DOHH2 (cell line): ENCODE results near the gene GNG12.

Source experiments
- H3F3A ChIP-seq: fragments of 200-600 bp; sonication (generic), shearing (Covaris generic); 2 replicates; pipeline ENCODE4 v1.6.0; 2016; ENCODE audit warnings: antibody characterized with exemption, mild to moderate bottlenecking; ENCODE audit not compliant: control insufficient read depth, insufficient read depth
- H3K27ac ChIP-seq: fragments of 200-600 bp; sonication (generic); 2 replicates; pipeline ENCODE4 v1.5.1; 2014; ENCODE audit warnings: low read depth, mild to moderate bottlenecking, low read length, moderate library complexity
- H3K27me3 ChIP-seq: fragments of 200-600 bp; sonication (generic); 2 replicates; pipeline ENCODE4 v1.6.1; 2014; ENCODE audit warnings: mild to moderate bottlenecking, low read length, mixed read lengths; ENCODE audit not compliant: control insufficient read depth
- H3K36me3 ChIP-seq: fragments of 200-600 bp; sonication (generic); 2 replicates; pipeline ENCODE4 v1.6.1; 2014; ENCODE audit warnings: mild to moderate bottlenecking, low read length, moderate library complexity, mixed read lengths; ENCODE audit not compliant: control insufficient read depth
- H3K4me1 ChIP-seq: fragments of 200-600 bp; sonication (generic); 2 replicates; pipeline ENCODE4 v1.6.1; 2014; ENCODE audit warnings: mild to moderate bottlenecking, low read length, mixed read lengths; ENCODE audit not compliant: control insufficient read depth
- H3K4me2 ChIP-seq: fragments of 200-600 bp; sonication (generic); 2 replicates; pipeline ENCODE4 v1.6.0; 2014; ENCODE audit warnings: mild to moderate bottlenecking, low read length, moderate library complexity
- H3K4me3 ChIP-seq: fragments of 200-600 bp; sonication (generic); 2 replicates; pipeline ENCODE4 v1.5.1; 2014; ENCODE audit warnings: mild to moderate bottlenecking, low read length, mixed read lengths
- H3K79me2 ChIP-seq: fragments of 200-600 bp; sonication (generic); 2 replicates; pipeline ENCODE4 v1.6.1; 2014; ENCODE audit warnings: mild to moderate bottlenecking, low read length, mixed read lengths; ENCODE audit not compliant: control insufficient read depth
- H3K9me2 ChIP-seq: fragments of 200-600 bp; sonication (generic); replicated peaks from 2 replicates; pipeline ENCODE4 v1.6.1; 2014; ENCODE audit warnings: mild to moderate bottlenecking, low read length, mixed read lengths; ENCODE audit not compliant: control insufficient read depth
- H3K9me3 ChIP-seq: fragments of 200-600 bp; sonication (generic); 2 replicates; pipeline ENCODE4 v1.6.1; 2014; ENCODE audit warnings: antibody characterized with exemption, low read length, mixed read lengths; ENCODE audit not compliant: control insufficient read depth, insufficient read depth
- H4K20me1 ChIP-seq: fragments of 200-600 bp; sonication (generic); 2 replicates; pipeline ENCODE4 v1.6.0; 2014; ENCODE audit warnings: low read depth, mild to moderate bottlenecking, antibody characterized with exemption, low read length, moderate library complexity; ENCODE audit not compliant: control insufficient read depth, insufficient read depth
- EZH2phosphoT487 ChIP-seq: fragments of 200-600 bp; sonication (generic); IDR thresholded peaks from 2 replicates; pipeline ENCODE4 v1.6.1; 2017; ENCODE audit warnings: borderline replicate concordance, mild to moderate bottlenecking, antibody characterized with exemption, low read length, moderate library complexity, mixed read lengths
- TF ChIP-seq, protein P1 (sequence below): fragments of 200-600 bp; sonication (generic); IDR thresholded peaks from one replicate; pipeline ENCODE4 v1.5.1; 2014; ENCODE audit warnings: antibody characterized with exemption, mild to moderate bottlenecking, low read depth, low read length; ENCODE audit not compliant: poor library complexity, severe bottlenecking

GNG12 gene

GRCh38 chr1:67735206-67735605 is 98.1 kb downstream of the GNG12 start:
- peak overlapping the region; percentile 74 for H3K4me3 ChIP-seq
- H3K27ac ChIP-seq = peak overlapping the region; percentile 89
- H3K4me2 ChIP-seq = peak overlapping the region; percentile 97
- no peaks in the 10 kb centered on the region; the same call in 1 of the 2 replicates for H3K36me3 ChIP-seq
- H3K27me3 ChIP-seq = no peaks in the 10 kb centered on the region
- no peaks in the 10 kb centered on the region for H3K9me3 ChIP-seq
- TF ChIP-seq, protein P1, sequence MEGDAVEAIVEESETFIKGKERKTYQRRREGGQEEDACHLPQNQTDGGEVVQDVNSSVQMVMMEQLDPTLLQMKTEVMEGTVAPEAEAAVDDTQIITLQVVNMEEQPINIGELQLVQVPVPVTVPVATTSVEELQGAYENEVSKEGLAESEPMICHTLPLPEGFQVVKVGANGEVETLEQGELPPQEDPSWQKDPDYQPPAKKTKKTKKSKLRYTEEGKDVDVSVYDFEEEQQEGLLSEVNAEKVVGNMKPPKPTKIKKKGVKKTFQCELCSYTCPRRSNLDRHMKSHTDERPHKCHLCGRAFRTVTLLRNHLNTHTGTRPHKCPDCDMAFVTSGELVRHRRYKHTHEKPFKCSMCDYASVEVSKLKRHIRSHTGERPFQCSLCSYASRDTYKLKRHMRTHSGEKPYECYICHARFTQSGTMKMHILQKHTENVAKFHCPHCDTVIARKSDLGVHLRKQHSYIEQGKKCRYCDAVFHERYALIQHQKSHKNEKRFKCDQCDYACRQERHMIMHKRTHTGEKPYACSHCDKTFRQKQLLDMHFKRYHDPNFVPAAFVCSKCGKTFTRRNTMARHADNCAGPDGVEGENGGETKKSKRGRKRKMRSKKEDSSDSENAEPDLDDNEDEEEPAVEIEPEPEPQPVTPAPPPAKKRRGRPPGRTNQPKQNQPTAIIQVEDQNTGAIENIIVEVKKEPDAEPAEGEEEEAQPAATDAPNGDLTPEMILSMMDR = no peak
- TF ChIP-seq EZH2phosphoT487 = no peak
- peaks cover 15% of the 10 kb centered on the region for H3F3A ChIP-seq
- no peaks in the 10 kb centered on the region for H3K79me2 ChIP-seq
- H3K9me2 ChIP-seq = no peaks in the 10 kb centered on the region
- peaks cover 55% of the 10 kb centered on the region for H3K4me1 ChIP-seq
- no peaks in the 10 kb centered on the region for H4K20me1 ChIP-seq

DNA sequence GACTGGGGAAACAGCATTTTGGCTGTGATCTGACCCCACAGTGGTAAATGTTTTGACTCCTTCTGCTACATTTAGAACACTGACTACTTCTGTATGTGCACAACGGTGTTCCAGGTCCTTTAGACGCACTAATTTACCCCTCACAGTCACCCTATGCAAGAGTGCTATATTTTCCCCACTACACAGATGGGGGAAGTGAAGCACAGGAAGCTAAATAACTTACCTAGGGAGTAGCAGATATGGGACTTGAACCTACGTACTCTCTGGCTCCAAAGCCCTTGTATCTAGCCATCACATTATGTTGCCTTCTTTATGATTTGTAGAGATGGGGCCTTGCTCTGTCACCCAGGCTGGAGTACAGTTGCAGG is 99.0 kb downstream of the GNG12 start:
- H4K20me1 ChIP-seq = no peaks in the 10 kb centered on the region
- peak overlapping the region; percentile 97 for H3K4me2 ChIP-seq
- H3K79me2 ChIP-seq = no peaks in the 10 kb centered on the region
- H3K27ac ChIP-seq = peak overlapping the region; percentile 89
- peak overlapping the region; percentile 49 for H3K4me3 ChIP-seq
- no peaks in the 10 kb centered on the region for H3K27me3 ChIP-seq
- peaks cover 55% of the 10 kb centered on the region for H3K4me1 ChIP-seq
- no peaks in the 10 kb centered on the region; the same call in 1 of the 2 replicates for H3K36me3 ChIP-seq
- no peaks in the 10 kb centered on the region for H3K9me3 ChIP-seq
- H3F3A ChIP-seq = peaks cover 15% of the 10 kb centered on the region
- H3K9me2 ChIP-seq = no peaks in the 10 kb centered on the region
- TF ChIP-seq EZH2phosphoT487 = no peak
- TF ChIP-seq, protein P1 = no peak

DNA sequence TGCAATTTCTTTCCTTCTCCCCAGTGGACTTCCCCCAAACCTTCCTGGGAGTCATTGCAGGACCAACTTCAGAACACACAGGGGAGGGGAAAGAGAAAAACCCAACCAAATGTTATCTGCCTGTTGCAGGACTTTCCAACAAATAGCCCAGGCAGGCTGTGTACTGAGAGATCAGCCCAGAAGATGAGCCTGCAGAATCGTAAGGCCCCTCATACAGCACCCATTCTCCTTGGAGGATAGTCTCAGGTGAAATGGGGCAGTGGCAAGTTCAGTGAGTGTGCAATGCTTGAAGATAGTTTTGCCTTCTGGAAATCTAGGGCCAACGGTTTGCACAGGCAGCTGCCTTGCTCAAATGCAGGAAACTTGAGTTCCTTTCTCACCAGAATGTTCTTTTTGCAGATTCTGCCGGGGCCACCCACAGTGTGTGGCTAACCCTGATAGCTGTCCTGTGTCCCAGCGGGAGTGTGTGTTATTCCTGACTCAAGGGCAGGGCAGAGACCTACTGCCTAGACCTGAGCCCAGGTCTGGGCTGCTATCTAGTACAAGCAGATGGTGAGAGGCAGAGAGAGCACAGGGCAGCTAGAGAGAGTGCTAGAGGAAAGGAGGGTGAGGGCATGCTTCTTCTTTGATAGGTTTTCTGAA is 99.5 kb downstream of the GNG12 start:
- Histone ChIP-seq H3K4me3 (peak overlapping the region; percentile 49), H3K9me2 (no peaks in the 10 kb centered on the region), H3K4me2 (peak overlapping the region; percentile 97), H3F3A (peaks cover 15% of the 10 kb centered on the region), H3K9me3 (no peaks in the 10 kb centered on the region), H3K36me3 (no peaks in the 10 kb centered on the region; the same call in 1 of the 2 replicates), H3K27me3 (no peaks in the 10 kb centered on the region), H3K27ac (peak overlapping the region; percentile 89), H3K79me2 (no peaks in the 10 kb centered on the region), H4K20me1 (no peaks in the 10 kb centered on the region), H3K4me1 (peaks cover 55% of the 10 kb centered on the region)
- TF ChIP-seq, protein P1 = no peak
- TF ChIP-seq EZH2phosphoT487 = no peak
